GM18508 (cell line): ENCODE measurements around the gene MARCHF6.
"Not testable (repeated sequence)": the region's sequence is repeated elsewhere in the genome, so short reads cannot be mapped to it uniquely, and the experiment has no call there.

Experiments used
- ATAC-seq: cut with Tn5 transposase; IDR thresholded peaks from one replicate; pipeline ENCODE4 v1.9.1; 2021; ENCODE audit warnings: moderate number of reproducible peaks; ENCODE audit not compliant: insufficient read depth, unreplicated experiment

The MARCHF6 gene

DNA sequence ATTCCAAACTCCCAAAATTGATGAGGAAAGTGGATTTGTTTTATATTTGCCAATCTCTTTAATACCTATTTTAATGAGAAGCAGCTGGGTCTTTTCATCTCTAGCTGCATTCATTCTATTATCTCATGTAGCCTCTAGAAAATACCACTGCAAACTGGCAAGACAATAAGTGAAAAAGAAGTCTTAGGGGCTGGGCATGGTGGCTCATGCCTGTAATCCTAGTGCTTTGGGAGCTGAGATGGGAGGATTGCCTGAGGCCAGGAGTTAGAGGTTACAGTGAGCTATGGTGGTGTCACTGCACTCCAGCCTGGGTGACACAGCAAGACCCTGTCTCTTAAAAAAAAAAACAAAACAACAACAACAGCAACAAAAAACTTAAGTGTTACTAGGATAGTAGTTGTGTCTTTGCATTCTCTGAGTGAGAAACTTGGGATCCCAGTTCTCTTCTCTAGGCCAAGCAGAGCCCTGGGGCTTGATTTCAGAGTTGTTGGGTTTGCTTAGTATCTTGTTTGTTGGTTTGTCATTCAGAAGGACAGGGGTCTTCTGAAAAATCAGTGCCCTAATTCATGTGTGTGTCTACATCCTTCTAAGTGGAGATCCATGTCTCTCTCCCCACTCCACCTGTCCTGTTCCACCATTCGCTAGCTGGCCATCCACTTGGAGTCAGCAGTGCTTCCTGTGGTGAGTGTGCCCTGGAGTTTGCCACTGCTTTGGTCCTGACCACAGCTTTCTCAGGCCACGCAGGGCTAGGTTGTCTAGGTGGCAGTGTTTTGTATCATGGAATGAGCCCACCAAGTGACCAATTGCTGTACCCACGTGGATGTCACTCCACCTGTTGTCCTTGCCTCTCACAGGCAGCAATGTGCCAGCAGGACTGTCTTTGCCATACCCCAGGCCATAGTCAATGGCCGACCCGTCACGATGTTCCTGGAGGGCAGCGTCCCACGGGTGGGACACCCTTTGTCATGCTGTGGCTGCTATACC lies 19.5 kb downstream of the MARCHF6 start:
- ATAC-seq, result no peak

DNA sequence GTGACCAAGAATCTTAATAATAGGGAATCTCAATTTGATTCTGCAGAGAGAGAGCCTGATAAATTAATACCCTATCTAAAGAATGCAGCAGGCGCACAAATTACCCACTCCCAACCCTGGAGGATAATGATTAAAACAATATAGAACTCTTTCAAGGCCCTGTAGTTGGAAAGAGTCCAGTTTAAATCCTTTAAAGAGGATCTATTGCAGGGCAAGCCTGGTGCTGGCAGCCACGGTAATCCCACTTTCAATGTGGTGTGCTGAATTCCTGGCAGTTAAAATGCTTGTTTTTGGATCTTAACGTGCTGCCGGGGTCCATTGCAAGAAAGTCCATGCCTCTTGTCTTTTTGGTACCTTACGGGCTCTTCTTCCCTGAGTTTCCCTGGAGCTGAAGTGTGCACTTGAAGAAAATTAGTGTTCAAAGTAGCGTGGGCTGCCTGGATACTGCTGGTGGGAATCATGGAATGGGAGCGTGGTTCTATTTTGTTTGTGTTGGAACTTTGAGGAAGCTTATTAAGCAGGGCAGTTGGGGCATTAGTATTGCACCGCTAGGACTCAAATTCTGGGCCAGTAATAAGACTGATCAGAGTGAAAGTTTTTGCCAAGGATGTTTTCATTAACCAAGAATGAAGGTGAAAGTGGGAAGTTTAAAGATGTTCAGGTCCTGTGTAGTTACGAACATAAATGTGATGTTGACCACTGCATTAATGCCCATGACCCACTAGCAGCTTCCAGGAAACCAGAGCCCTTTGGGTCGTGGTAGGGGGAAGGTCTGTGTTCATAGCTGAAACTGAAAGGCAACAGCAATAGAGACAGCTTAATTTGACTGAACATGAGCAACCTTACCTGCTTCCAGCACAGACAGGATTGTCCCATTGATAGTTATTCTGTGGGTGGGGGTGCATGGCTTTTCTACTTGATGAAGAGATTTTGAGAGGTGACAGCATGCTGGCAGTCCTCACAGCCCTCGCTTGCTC lies 20.8 kb downstream of the MARCHF6 start:
- ATAC-seq, result no peak

DNA sequence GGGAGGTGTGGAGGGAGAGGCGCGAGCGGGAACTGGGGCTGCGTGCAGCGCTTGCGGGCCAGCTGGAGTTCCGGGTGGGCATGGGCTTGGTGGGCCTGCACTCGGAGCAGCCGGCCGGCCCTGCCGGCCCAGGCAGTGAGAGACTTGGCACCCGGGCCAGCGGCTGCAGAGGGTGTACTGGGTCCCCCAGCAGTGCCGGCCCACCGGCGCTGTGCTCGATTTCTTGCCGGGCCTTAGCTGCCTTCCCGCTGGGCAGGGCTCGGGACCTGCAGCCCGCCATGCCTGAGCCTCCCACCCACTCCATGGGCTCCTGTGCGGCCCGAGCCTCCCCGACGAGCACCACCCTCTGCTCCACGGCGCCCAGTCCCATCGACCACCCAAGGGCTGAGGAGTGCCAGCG lies 21.7 kb downstream of the MARCHF6 start:
- ATAC-seq, result not testable (repeated sequence)

DNA sequence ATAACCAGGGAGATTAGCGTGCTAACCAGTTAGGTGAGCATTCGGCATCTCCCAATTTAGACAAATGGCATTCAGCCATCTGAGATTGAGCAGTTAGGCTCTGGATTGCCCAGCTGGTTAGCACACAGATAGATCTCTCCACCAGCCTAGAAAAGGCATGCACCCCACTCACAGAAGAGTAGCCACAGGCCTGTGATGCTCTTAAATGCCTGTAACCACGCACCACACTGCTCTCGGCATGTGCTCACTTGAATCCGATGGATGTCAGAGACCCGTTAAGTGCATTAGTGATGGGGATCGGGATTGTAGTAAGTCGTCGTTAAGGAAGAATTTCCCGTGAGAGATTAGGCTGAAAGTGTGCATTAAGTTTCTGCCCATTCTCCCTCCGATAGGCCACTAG lies 23.0 kb downstream of the MARCHF6 start:
- no peak for ATAC-seq

DNA sequence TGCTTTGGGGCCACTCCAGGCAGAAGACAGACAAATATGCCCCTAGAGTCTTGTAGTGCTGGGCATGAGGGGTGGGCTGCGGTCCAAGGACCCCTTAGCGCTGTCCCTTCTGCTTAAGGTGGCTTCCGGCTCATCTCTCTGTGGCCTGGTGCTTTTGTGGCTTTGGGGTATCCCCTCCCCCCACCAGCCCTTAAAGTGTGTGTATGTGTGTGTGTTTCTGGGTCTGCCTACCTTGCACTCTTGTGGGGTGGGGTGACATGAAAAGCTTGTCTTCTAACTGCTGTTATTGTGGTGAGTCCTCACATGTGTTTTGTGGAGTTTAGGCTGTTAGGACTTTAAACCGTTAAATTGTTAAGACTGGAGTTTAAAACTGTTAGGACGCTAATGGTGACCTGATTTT lies 23.6 kb downstream of the MARCHF6 start:
- no peak for ATAC-seq

DNA sequence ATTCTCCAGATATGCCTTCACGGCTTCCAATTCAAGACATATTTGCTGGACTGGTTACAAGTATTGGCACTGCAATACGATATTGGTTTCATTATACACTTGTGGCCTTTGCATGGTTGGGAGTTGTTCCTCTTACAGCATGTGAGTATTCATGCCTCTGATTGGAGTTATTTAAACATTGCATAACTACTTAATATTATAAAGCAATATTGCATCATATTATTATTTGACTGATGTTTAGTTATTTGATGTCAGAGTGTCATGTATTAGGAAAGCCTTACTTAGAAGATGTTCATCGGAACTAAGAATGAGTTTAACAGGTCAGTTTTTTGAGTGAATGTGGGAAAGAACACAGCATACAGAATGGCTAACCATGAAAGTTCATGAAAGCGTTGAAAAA lies 28.3 kb downstream of the MARCHF6 start:
- no peak for ATAC-seq

DNA sequence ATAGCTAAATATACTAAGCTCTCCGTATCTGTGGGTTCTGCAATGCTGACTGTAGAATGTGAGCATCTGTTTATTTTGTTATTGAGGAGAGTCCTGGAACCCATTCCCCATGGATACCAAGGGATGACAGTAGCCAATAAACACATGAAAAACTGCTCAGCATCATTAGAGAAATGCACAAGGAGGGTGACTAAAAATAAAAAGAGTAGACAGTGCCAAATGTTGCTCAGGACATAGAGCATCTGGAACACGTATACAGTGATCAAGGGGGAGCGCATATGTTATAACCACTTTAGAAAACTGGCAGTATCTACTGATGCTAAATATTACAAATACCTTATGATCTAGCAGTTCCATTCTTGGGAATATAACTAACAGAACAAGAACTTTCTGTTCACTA lies 31.0 kb downstream of the MARCHF6 start:
- ATAC-seq, result no peak

DNA sequence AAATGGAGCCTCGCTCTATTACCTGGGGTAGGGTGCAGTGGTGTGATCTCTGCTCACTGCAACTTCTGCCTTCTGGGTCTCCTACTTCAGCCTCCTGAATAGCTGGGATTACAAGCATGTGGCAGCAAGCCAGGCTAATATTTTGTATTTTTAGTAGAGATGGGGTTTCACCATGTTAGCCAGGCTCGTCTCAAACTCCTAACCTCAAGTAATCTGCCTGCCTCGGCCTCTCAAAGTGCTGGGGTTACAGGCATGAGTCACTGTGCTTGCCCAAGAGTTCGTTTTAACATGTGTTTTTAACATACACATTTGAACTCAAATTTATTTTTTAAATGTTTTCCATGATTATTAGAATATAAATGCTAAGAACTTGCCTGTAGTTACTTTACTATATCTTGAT lies 34.2 kb downstream of the MARCHF6 start:
- ATAC-seq, result no peak

DNA sequence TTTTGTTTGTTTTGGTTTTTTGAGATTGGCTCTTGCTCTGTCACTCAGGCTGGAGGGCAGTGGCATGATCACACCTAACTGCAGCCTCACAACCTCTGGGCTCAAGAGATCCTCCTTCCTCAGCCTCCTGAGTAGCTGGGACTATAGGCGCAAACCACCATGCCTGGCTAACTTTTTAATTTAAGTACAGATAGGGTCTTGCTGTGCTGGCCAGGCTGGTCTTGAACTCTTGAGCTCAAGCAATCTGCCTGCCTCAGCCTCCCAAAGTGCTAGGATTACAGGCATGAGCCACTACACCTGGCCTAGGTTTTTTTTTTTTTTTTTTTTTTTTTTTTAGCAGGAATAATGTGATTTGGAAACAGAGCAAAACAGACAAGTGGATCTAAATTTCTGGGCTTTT lies 37.6 kb downstream of the MARCHF6 start:
- no peak for ATAC-seq

DNA sequence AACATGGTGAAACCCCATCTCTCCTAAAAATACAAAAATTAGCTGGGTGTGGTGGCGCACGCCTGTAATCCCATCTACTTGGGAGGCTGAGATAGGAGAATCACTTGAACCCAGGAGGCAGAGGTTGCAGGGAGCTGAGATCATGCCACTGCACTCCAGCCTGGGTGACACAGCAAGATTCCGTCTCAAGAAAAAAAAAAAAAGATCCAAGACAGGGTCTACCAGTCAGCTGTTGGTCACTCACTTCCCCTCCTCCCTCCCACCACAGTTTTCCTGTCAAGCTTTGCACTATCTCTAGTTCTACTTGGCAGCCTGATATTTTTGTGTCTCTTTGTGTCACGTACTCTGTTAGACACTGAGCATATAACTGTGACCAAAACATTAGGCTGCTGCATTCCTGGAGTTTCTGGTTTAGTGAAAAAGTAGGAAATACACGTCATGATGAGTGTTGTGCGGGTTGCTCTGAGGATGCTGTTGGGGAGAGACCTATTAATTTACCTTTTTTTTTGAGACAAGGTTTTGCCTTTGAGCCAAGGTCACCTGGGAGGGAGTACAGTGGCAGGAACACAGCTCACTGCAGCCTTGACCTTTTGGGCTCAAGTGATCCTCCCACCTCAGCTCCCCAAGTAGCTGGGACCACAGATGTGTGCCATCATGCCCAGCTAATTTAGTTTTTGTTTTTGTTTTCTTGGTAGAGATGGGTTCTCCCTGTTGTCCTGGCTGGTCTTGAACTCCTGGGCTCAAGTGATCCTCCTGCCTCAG lies 39.3 kb downstream of the MARCHF6 start:
- ATAC-seq, result not testable (repeated sequence)

DNA sequence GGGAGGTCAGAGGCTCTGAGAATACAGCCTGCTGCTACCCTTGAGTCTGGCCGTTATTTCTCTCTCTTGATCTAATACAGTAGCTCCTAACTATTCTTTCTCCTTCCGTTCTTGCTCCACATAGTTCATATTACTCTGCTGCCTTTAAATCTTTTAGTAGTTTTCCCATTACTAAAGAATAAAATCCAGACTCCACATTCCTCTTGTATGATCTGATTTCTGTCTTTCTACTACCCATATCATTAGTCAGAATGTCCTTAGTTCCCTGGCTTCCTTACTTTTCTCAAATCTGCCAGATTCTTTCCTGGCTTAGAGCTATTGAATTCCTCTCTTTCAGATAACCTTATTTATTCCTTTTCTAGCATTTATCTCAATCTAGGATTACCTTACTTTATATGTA lies 40.0 kb downstream of the MARCHF6 start:
- ATAC-seq, result no peak

DNA sequence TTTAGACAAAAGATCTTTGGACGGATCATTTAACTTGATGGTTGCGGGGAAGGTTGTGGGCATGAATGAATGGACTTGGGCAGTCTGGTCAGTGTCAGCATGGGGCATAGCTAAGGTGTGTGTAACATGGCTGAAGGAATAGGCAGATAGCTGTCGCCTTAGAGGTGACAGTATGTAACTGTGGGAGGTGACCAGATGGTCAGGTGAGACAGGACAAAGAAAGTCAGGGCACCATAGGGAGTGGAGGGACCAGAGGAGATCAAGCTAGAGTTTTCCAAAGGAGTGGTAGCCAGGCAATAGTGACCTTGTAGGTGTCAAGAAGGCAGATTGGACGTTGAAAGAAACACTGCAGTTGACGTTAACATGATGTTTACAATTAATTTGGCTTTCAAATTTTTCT lies 43.1 kb downstream of the MARCHF6 start:
- no peak for ATAC-seq

DNA sequence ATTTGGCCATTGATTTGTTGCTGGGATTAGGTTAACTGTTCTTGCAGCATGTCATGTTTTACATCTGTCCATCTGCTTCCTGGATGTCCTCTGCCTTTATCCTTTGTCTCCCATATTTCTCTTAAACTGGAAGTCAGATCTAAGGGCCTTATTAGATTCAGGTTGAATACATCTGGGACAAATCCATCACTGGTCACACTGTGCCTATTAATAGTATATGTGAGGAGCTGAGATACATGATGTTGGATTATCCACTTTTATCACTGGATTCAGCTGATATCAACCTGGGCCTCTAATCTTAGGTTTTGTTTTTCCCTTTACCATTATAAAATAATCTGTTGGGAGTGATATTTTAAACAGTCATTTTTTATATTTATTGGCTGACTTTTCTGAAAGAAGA lies 46.3 kb downstream of the MARCHF6 start:
- ATAC-seq, result no peak

DNA sequence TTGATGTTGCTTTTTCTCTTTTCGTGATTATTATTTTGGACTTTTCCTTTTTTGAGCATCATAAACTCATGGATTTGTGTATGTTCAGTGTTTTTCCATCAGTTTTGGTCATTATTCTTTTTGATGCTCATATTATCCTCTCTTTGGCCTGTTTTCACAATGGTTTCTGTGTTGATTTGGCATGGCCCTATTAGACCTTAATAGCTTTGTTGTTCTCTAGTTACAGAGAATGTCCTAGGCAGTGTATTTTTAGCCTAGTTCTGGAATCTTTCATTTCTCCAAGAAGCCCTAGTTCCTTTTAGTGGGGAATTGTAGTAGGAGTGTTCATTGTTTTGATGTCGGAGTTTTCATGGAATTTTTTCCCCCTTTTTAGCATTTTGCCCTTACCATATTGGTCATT lies 46.9 kb downstream of the MARCHF6 start:
- no peak for ATAC-seq

DNA sequence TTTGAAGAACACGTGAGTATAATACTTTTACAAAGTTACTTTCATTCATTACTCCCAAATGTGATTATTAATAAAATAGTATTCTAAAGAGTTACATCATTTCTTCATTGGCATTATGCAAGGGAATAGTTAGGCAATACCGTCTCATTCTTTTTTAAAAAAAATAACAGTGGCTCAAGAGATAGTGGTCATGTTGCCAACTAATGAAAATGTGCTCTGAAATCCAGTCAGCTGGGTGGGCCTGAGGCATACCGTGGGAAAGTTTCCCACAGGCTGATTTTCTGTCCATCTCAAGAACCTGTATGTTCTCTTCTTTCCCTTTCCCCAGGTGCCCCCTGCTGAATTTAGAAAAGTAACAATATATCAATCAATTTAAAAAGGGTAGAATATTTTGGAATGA lies 47.3 kb downstream of the MARCHF6 start:
- no peak for ATAC-seq

DNA sequence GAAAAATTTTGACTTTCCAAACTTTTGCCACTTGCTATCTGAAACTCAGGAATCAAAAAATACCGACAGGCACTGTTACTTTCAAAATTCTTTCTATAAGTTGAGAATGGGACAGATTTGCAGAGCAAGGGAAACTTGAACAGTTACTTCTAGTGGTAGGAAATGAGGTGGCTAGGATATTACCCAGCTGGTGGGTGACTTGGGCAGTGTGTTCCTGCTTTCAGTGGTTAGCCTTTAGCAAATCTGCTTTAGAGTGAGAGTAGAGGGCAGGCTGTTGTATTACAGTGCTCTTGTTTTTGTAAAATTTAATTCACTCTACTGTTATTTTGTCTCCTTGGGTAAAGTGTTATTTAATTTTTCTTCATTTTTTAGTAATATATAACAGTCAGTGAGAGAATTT lies 48.0 kb downstream of the MARCHF6 start:
- ATAC-seq, result peak; percentile 75
